ENCODE data around the gene CERS6. TPM values are rescaled to one million over a fixed set of nuclear protein-coding genes. Genes with fewer than 3 reads are reported as not detected.
"Not testable (repeated sequence)": the region's sequence is repeated elsewhere in the genome, so short reads cannot be mapped to it uniquely, and the experiment has no call there.

Gene CERS6
- total and polyA plus RNA-seq, 12 donors: 5.0 to 110 (median 29.6) TPM

DNA sequence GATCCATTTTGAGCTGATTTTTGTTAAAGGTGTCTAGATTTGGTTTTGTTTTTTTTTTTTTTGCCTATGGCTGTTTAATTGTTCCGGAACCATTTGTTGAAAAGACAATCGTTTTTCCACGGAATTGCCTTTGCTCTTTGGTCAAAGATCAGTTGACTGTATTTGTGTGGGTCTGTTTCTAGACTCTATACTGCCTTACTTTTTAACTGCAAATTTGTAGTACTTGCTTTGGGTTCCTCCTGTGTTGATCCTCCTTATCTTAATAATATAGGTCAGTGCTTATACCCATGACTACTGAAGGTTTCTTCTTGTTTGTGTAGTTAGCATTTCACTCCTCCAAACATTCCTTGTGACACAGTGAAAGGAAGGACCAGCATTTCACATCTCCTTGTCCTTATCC lies 30.4 kb downstream of the CERS6 start:
- TF ChIP-seq, protein P1, sequence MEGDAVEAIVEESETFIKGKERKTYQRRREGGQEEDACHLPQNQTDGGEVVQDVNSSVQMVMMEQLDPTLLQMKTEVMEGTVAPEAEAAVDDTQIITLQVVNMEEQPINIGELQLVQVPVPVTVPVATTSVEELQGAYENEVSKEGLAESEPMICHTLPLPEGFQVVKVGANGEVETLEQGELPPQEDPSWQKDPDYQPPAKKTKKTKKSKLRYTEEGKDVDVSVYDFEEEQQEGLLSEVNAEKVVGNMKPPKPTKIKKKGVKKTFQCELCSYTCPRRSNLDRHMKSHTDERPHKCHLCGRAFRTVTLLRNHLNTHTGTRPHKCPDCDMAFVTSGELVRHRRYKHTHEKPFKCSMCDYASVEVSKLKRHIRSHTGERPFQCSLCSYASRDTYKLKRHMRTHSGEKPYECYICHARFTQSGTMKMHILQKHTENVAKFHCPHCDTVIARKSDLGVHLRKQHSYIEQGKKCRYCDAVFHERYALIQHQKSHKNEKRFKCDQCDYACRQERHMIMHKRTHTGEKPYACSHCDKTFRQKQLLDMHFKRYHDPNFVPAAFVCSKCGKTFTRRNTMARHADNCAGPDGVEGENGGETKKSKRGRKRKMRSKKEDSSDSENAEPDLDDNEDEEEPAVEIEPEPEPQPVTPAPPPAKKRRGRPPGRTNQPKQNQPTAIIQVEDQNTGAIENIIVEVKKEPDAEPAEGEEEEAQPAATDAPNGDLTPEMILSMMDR (IDR thresholded peaks at IDR 0.05): no peak
- no peak for TF ChIP-seq POLR2A (IDR thresholded peaks at IDR 0.05)
- H3K4me1 ChIP-seq (replicated peaks in 1 of 2): peaks cover 0 to 9% of the 10 kb centered on the region in 2 donors
- WGBS, 4 donors: 80 to 97% (median 92%) methylated on average over 3 of the region's 3 CpGs
- H3K36me3 ChIP-seq (replicated peaks in 1 of 2): no peaks in the 10 kb centered on the region
- no peaks in the 10 kb centered on the region for H3K9me3 ChIP-seq (replicated peaks in 1 of 3)
- DNase-seq: no peak
- intact Hi-C loops (cut with DNase I): no loop called here
- no peaks in the 10 kb centered on the region for H3K27me3 ChIP-seq
- H3K4me3 ChIP-seq: no peak overlapping the region
- H3K27ac ChIP-seq: no peak overlapping the region

DNA sequence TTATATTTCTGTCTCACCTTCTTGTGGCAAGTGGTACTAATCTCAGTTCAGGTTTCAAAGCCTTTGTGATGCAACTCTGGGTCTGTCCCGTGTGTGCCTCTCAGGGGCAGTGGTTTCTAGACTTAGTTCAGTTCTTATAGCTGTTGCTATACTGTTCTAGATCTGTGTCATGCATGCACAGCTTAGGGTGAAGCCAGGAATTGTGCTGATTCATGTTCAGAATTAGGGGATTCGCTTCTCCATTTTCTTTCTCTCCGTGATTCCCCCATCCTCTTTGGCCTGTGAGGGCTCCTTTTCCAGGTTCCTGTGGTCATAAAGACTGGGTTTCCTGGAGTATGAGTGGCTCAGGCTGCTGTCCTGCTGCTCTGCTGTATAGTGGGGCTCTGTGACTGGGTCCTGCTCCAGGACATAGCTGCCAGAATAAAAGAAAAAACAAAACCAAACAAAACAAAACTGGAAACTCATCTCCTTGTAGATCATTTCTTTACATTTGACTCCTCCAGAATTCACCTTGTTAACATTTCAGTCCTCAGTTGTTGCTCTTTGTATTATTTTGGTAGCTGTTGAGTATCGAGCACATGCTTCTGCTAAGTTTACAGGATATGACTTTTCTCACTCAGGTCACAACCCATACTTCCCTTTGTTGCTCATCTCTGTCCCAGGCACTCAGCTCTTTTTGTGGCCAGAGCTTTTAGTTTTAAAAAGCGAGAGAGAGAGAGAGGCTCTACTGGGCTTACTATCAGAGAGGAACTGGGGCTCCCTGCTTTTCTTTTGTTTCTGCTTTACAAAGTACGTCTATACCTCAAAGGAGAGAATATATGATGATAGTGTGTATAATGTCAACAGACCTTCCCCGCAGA lies 34.2 kb downstream of the CERS6 start:
- H3K27me3 ChIP-seq: no peaks in the 10 kb centered on the region
- intact Hi-C loops (cut with DNase I): no loop called here
- no peaks in the 10 kb centered on the region for H3K9me3 ChIP-seq (replicated peaks in 1 of 3)
- H3K4me3 ChIP-seq: no peak overlapping the region
- H3K4me1 ChIP-seq (replicated peaks in 1 of 2): peaks cover 0 to 11% of the 10 kb centered on the region in 2 donors
- DNase-seq: peak in 1 of 7 donors; percentile 12
- TF ChIP-seq POLR2A (IDR thresholded peaks at IDR 0.05): no peak
- TF ChIP-seq, protein P1 (IDR thresholded peaks at IDR 0.05): no peak
- peak overlapping the region in 2 of 5 donors; percentile 15 to 56 for H3K27ac ChIP-seq
- H3K36me3 ChIP-seq (replicated peaks in 1 of 2): no peaks in the 10 kb centered on the region
- 53 to 63% (median 59%) methylated on average over 7 of the region's 7 CpGs for WGBS, 4 donors

GRCh38 chr2:168490946-168491605 lies 35.0 kb downstream of the CERS6 start:
- no peaks in the 10 kb centered on the region for H3K9me3 ChIP-seq (replicated peaks in 1 of 3)
- no peaks in the 10 kb centered on the region for H3K27me3 ChIP-seq
- DNase-seq: peak in 1 of 7 donors; percentile 2
- intact Hi-C loops (cut with DNase I): no loop called here
- H3K4me1 ChIP-seq (replicated peaks in 1 of 2): peaks cover 0 to 11% of the 10 kb centered on the region in 2 donors
- TF ChIP-seq, protein P1 (IDR thresholded peaks at IDR 0.05): no peak
- TF ChIP-seq POLR2A (IDR thresholded peaks at IDR 0.05): no peak
- peak overlapping the region in 2 of 5 donors; percentile 15 to 56 for H3K27ac ChIP-seq
- H3K36me3 ChIP-seq (replicated peaks in 1 of 2): no peaks in the 10 kb centered on the region
- no peak overlapping the region for H3K4me3 ChIP-seq
- WGBS, 4 donors: 50 to 52% (median 51%) methylated on average over 3 of the region's 3 CpGs

- H3K36me3 ChIP-seq (replicated peaks in 1 of 2); H3K27me3 ChIP-seq; H3K4me3 ChIP-seq; intact Hi-C loops (cut with DNase I); DNase-seq; H3K27ac ChIP-seq; H3K9me3 ChIP-seq (replicated peaks in 1 of 3): not testable (repeated sequence)
- 89 to 94% (median 92%) methylated on average over 4 of the region's 4 CpGs for WGBS, 4 donors
- H3K4me1 ChIP-seq (replicated peaks in 1 of 2): peaks cover 0 to 11% of the 10 kb centered on the region in 2 donors
Observed at GRCh38 chr2:168491728-168492127, 35.7 kb downstream of the CERS6 start.

- DNase-seq; intact Hi-C loops (cut with DNase I); H3K9me3 ChIP-seq (replicated peaks in 1 of 3); H3K27ac ChIP-seq; H3K4me3 ChIP-seq; H3K27me3 ChIP-seq; H3K36me3 ChIP-seq (replicated peaks in 1 of 2): not testable (repeated sequence)
- H3K4me1 ChIP-seq (replicated peaks in 1 of 2): peaks cover 0 to 11% of the 10 kb centered on the region in 2 donors
- 96 to 100% (median 98%) methylated on average over 2 of the region's 2 CpGs for WGBS, 4 donors
Observed at GRCh38 chr2:168493219-168493618, 37.1 kb downstream of the CERS6 start.
